ENCODE measurements around the gene SYT7.

GRCh38 chr11:61549177-61549576, 31.7 kb downstream of the SYT7 start:
- TF ChIP-seq CTCF (optimal IDR thresholded peaks at IDR 0.05 in 1 of 3, IDR thresholded peaks at IDR 0.05 in 1 of 3, conservative IDR thresholded peaks at IDR 0.05 in 1 of 3; ENCODE audit: extremely low read depth in 1 of 3, insufficient read depth in 2 of 3, low read length in 3 of 3) (no peak), EZH2 (IDR thresholded peaks at IDR 0.05; ENCODE audit: low read length) (no peak)
